Muscle layer of colon (tissue), 2 donors: Measurements from ENCODE around the gene ZNF792.

Experiments
- H3K27ac ChIP-seq: one replicate; pipeline ENCODE4 v1.7.0; 2013; ENCODE audit warnings: low read depth, mild to moderate bottlenecking, low read length, moderate library complexity
- H3K27me3 ChIP-seq, 2 donors: one replicate each; pipeline ENCODE4 v1.7.0; 2013; ENCODE audit warnings: low read length in 2 of 2, mild to moderate bottlenecking in 2 of 2; ENCODE audit not compliant: insufficient read depth in 2 of 2, control insufficient read depth in 1 of 2
- H3K36me3 ChIP-seq: one replicate; pipeline ENCODE4 v1.7.0; 2013; ENCODE audit warnings: mild to moderate bottlenecking, low read length; ENCODE audit not compliant: insufficient read depth
- H3K4me1 ChIP-seq: one replicate; pipeline ENCODE4 v1.7.0; 2013; ENCODE audit warnings: mild to moderate bottlenecking, low read length; ENCODE audit not compliant: insufficient read depth
- H3K4me3 ChIP-seq, 2 donors: one replicate each; pipeline ENCODE4 v1.7.0; 2013; ENCODE audit warnings: low read length in 2 of 2, low read depth in 1 of 2, mild to moderate bottlenecking in 1 of 2, moderate library complexity in 1 of 2
- H3K9ac ChIP-seq: one replicate; pipeline ENCODE4 v1.7.0; 2013; ENCODE audit warnings: low read length
- H3K9me3 ChIP-seq: one replicate; pipeline ENCODE4 v1.7.0; 2013; ENCODE audit warnings: mild to moderate bottlenecking, low read length
- donor health status: abdominal sarcoma.
- donor health status: Adenocarcinoma of cecum.

ZNF792 gene

GRCh38 chr19:34961775-34962686 is 2.0 kb downstream of the ZNF792 start:
- no peak overlapping the region for H3K9ac ChIP-seq
- peaks cover 17% of the 10 kb centered on the region for H3K4me1 ChIP-seq
- no peaks in the 10 kb centered on the region for H3K27me3 ChIP-seq
- H3K4me3 ChIP-seq, result peak overlapping the region in 1 of 2 donors; percentile 4
- H3K27ac ChIP-seq, result no peak overlapping the region
- H3K9me3 ChIP-seq, result peaks cover 28% of the 10 kb centered on the region
- peaks cover 39% of the 10 kb centered on the region for H3K36me3 ChIP-seq

DNA sequence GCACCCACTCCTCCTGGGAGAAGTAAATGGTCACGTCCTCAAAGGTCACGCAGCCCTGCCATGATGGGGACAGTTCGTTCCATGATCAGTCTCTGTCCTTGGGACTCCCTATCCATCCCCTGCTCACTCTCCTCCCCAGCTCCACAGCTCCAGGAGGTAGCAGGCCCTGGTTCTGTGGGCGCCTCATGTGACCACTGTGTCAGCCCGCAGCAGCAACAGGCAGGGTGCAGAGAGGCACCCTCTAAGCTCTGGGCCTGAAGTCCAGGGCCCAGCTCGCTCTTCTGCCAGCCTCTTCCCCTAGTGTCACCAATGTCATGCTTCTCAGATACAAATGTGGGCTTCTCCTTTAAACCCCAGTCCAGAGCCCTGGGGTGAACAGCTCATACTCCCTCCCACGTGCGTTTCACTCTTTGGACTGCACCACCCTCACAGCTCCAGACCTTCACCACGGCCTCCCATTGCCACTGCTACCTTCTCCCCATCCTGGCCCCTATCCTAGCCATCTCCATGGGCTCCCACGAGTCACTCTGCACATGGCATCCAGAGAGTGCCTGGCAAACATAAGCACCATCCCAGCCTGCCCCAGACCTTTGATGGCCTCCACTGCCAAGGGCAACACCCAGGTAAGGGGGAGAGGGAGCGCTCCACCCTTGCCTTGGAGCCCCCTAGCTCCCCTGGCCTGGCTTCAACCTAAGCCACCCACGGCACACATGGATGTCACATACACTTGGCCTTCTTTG is 2.9 kb downstream of the ZNF792 start:
- peaks cover 47% of the 10 kb centered on the region for H3K36me3 ChIP-seq
- peak overlapping the region in 1 of 2 donors; percentile 30 for H3K4me3 ChIP-seq
- H3K27ac ChIP-seq, result no peak overlapping the region

GRCh38 chr19:34960103-34960805 is 3.8 kb downstream of the ZNF792 start:
- Histone ChIP-seq H3K4me1 (peaks cover 17% of the 10 kb centered on the region), H3K27me3 (no peaks in the 10 kb centered on the region), H3K9ac (no peak overlapping the region), H3K9me3 (peaks cover 40% of the 10 kb centered on the region), H3K27ac (no peak overlapping the region), H3K4me3 (peak overlapping the region in 1 of 2 donors; percentile 30), H3K36me3 (peaks cover 47% of the 10 kb centered on the region)

More for the DNA sequence above, 2.9 kb downstream of the ZNF792 start:
- H3K9me3 ChIP-seq, result peaks cover 34% of the 10 kb centered on the region
- peaks cover 17% of the 10 kb centered on the region for H3K4me1 ChIP-seq
- no peak overlapping the region for H3K9ac ChIP-seq
- H3K27me3 ChIP-seq, result no peaks in the 10 kb centered on the region

GRCh38 chr19:34959021-34959420 is 5.0 kb downstream of the ZNF792 start:
- Histone ChIP-seq H3K9ac (no peak overlapping the region), H3K9me3 (peaks cover 40% of the 10 kb centered on the region), H3K4me3 (peak overlapping the region in 1 of 2 donors; percentile 28), H3K27me3 (no peaks in the 10 kb centered on the region), H3K4me1 (peaks cover 17% of the 10 kb centered on the region), H3K27ac (no peak overlapping the region), H3K36me3 (peaks cover 47% of the 10 kb centered on the region)

DNA sequence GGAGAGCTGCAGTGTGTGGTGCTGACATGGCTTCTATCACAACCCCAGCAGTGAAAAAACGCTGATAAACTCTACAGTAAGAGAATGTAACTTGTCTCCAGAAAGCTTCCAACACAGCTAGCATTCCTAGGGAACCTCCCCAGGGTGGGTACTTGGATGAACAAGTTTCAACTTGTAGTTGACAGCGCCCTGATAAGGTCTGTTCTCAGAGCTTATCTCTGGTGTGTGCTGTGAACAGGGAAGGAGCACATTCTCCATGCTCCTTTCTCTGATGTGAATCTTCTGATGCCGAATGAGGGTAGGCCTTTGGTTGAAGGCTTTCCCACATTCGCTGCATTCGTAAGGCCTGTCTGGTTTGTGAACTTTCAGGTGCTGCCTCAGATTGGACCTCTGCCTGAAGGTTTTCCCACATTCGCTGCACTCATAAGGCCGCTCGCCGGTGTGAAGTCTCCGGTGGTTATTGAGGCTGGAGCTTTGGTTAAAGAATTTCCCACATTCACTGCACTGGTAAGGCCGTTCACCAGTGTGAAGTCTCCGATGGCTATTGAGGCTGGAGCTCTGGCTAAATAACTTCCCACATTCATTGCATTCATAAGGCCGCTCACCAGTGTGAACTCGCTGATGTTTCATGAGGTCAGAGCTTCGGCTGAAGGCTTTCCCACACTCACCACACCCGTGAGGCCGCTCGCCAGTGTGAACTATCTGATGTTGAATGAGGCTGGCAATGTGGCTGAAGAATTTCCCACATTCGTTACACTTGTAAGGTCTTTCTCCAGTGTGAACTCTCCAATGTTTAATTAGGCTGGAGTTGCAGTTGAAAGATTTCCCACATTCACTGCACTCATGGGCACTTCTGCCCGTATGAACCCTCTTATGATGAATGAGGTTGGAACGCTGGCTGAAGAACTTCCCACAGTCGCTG is 5.9 kb downstream of the ZNF792 start:
- Histone ChIP-seq H3K4me3 (peak overlapping the region in 1 of 2 donors; percentile 28), H3K9ac (no peak overlapping the region), H3K9me3 (peaks cover 41% of the 10 kb centered on the region)

GRCh38 chr19:34953092-34953491 is 10.9 kb downstream of the ZNF792 start:
- H3K36me3 ChIP-seq, result peaks cover 18% of the 10 kb centered on the region
- no peaks in the 10 kb centered on the region for H3K4me1 ChIP-seq
- no peaks in the 10 kb centered on the region for H3K27me3 ChIP-seq
- H3K27ac ChIP-seq, result no peak overlapping the region
- H3K9me3 ChIP-seq, result peaks cover 29% of the 10 kb centered on the region
- H3K4me3 ChIP-seq, result no peak overlapping the region
- no peak overlapping the region for H3K9ac ChIP-seq

More for the DNA sequence above, 5.9 kb downstream of the ZNF792 start:
- no peaks in the 10 kb centered on the region for H3K27me3 ChIP-seq
- peaks cover 47% of the 10 kb centered on the region for H3K36me3 ChIP-seq
- peaks cover 14% of the 10 kb centered on the region for H3K4me1 ChIP-seq
- no peak overlapping the region for H3K27ac ChIP-seq

- Histone ChIP-seq H3K4me1 (no peaks in the 10 kb centered on the region), H3K4me3 (no peak overlapping the region), H3K9me3 (peaks cover 7% of the 10 kb centered on the region), H3K27ac (no peak overlapping the region), H3K36me3 (peaks cover 15% of the 10 kb centered on the region), H3K9ac (no peak overlapping the region), H3K27me3 (no peaks in the 10 kb centered on the region)
These were observed 20.0 kb downstream of the ZNF792 start for GRCh38 chr19:34943861-34944573.

- no peaks in the 10 kb centered on the region for H3K27me3 ChIP-seq
- no peak overlapping the region for H3K27ac ChIP-seq
- H3K36me3 ChIP-seq, result peaks cover 15% of the 10 kb centered on the region
- no peak overlapping the region for H3K4me3 ChIP-seq
- no peaks in the 10 kb centered on the region for H3K4me1 ChIP-seq
- no peak overlapping the region for H3K9ac ChIP-seq
- H3K9me3 ChIP-seq, result peaks cover 5% of the 10 kb centered on the region
These were observed 25.1 kb downstream of the ZNF792 start for GRCh38 chr19:34938886-34939285.

GRCh38 chr19:34936184-34936583 is 27.8 kb downstream of the ZNF792 start:
- no peaks in the 10 kb centered on the region for H3K4me1 ChIP-seq
- H3K27ac ChIP-seq, result no peak overlapping the region
- no peak overlapping the region for H3K9ac ChIP-seq
- peaks cover 12% of the 10 kb centered on the region for H3K36me3 ChIP-seq
- H3K4me3 ChIP-seq, result no peak overlapping the region
- H3K27me3 ChIP-seq, result no peaks in the 10 kb centered on the region
- H3K9me3 ChIP-seq, result no peaks in the 10 kb centered on the region

GRCh38 chr19:34932494-34932893 is 31.5 kb downstream of the ZNF792 start:
- Histone ChIP-seq H3K27me3 (no peaks in the 10 kb centered on the region), H3K9ac (no peak overlapping the region), H3K4me3 (no peak overlapping the region), H3K9me3 (no peaks in the 10 kb centered on the region), H3K27ac (no peak overlapping the region), H3K36me3 (peaks cover 12% of the 10 kb centered on the region), H3K4me1 (peaks cover 3% of the 10 kb centered on the region)
